DND-41 (cell line): ENCODE measurements around the gene COX14.

Source experiments
- ATAC-seq: fragments of 200-7000 bp; cut with Tn5 transposase; 3 replicates; pipeline ENCODE4 v1.9.1; 2021; ENCODE audit warnings: low read depth; ENCODE audit not compliant: insufficient read depth
- DNase-seq: peaks from one replicate; pipeline ENCODE4 v3.0.0-alpha.2; 2020
- H2AFZ ChIP-seq: 2 replicates; pipeline ENCODE4 v1.6.0; 2012; ENCODE audit warnings: low read depth, low read length
- H3K27ac ChIP-seq: 2 replicates; pipeline ENCODE4 v1.5.1; 2012; ENCODE audit warnings: low read length, inconsistent platforms
- H3K27me3 ChIP-seq: fragments of 200-600 bp; sonication (generic); 2 replicates; pipeline ENCODE4 v1.6.0; 2012; ENCODE audit warnings: low read length, mild to moderate bottlenecking, inconsistent platforms; ENCODE audit not compliant: insufficient read depth, poor library complexity
- H3K36me3 ChIP-seq: 2 replicates; pipeline ENCODE4 v1.5.1; 2012; ENCODE audit warnings: low read length, inconsistent platforms; ENCODE audit not compliant: insufficient read depth
- H3K4me1 ChIP-seq: 2 replicates; pipeline ENCODE4 v1.5.1; 2012; ENCODE audit warnings: mild to moderate bottlenecking, low read length; ENCODE audit not compliant: insufficient read depth
- H3K4me2 ChIP-seq: 2 replicates; pipeline ENCODE4 v1.6.0; 2012; ENCODE audit warnings: mild to moderate bottlenecking, moderate library complexity, low read length, inconsistent platforms; ENCODE audit not compliant: insufficient read depth
- H3K4me3 ChIP-seq, 2 experiments: fragments of 200-600 bp in 1 of 2; shearing (Covaris generic) in 1 of 2; 2 replicates each; pipeline ENCODE4 v1.5.1; 2012 to 2016; ENCODE audit warnings: inconsistent platforms in 2 of 2, low read length in 2 of 2, mild to moderate bottlenecking in 2 of 2, low read depth in 1 of 2, moderate library complexity in 1 of 2
- H3K79me2 ChIP-seq: 2 replicates; pipeline ENCODE4 v1.6.0; 2012; ENCODE audit warnings: low read length, inconsistent platforms; ENCODE audit not compliant: insufficient read depth
- H3K9ac ChIP-seq: 2 replicates; pipeline ENCODE4 v1.6.0; 2012; ENCODE audit warnings: low read depth, mild to moderate bottlenecking, inconsistent platforms, low read length, moderate library complexity
- H3K9me3 ChIP-seq: 2 replicates; pipeline ENCODE4 v1.5.1; 2012; ENCODE audit warnings: low read length, moderate library complexity, mild to moderate bottlenecking, inconsistent platforms; ENCODE audit not compliant: insufficient read depth, severe bottlenecking
- H4K20me1 ChIP-seq: 2 replicates; pipeline ENCODE4 v1.6.0; 2012; ENCODE audit warnings: low read length; ENCODE audit not compliant: insufficient read depth
- EZH2 ChIP-seq: IDR thresholded peaks from 3 replicates; pipeline ENCODE4 v1.6.1; 2012; ENCODE audit warnings: borderline replicate concordance, low read depth, mild to moderate bottlenecking, moderate library complexity, low read length, inconsistent platforms; ENCODE audit not compliant: severe bottlenecking
- TF ChIP-seq, protein P1 (sequence below): IDR thresholded peaks from 2 replicates; pipeline ENCODE4 v1.5.1; 2012; ENCODE audit warnings: borderline replicate concordance, low read length, moderate library complexity, mild to moderate bottlenecking; ENCODE audit not compliant: poor library complexity, severe bottlenecking; ENCODE audit errors: extremely low read depth

The COX14 gene

DNA sequence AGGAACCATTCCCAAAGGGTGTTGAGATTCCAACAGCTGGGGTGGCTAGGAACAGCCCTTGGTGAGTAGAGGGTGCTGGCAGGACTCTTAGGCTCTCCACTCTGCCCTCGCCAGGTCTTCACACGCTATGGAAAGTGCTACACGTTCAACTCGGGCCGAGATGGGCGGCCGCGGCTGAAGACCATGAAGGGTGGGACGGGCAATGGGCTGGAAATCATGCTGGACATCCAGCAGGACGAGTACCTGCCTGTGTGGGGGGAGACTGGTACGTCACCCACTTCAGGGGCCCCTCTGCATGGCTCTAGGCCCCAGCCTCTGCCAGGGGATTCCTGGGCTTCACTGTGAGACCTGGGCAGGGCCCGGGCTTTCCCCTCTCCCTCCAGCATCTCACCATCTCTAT, 34.9 kb upstream of the COX14 start:
- no peaks in the 10 kb centered on the region for H4K20me1 ChIP-seq
- H3K27me3 ChIP-seq: no peaks in the 10 kb centered on the region
- H3K9me3 ChIP-seq: no peaks in the 10 kb centered on the region
- DNase-seq: no peak
- no peak overlapping the region for H2AFZ ChIP-seq
- H3K4me3 ChIP-seq: no peak overlapping the region
- no peak overlapping the region for H3K27ac ChIP-seq
- H3K4me2 ChIP-seq: no peak overlapping the region
- H3K36me3 ChIP-seq: no peaks in the 10 kb centered on the region
- H3K79me2 ChIP-seq: no peaks in the 10 kb centered on the region
- no peak overlapping the region for H3K9ac ChIP-seq
- ATAC-seq: no peak
- H3K4me1 ChIP-seq: peaks cover 7% of the 10 kb centered on the region
- TF ChIP-seq, protein P1, sequence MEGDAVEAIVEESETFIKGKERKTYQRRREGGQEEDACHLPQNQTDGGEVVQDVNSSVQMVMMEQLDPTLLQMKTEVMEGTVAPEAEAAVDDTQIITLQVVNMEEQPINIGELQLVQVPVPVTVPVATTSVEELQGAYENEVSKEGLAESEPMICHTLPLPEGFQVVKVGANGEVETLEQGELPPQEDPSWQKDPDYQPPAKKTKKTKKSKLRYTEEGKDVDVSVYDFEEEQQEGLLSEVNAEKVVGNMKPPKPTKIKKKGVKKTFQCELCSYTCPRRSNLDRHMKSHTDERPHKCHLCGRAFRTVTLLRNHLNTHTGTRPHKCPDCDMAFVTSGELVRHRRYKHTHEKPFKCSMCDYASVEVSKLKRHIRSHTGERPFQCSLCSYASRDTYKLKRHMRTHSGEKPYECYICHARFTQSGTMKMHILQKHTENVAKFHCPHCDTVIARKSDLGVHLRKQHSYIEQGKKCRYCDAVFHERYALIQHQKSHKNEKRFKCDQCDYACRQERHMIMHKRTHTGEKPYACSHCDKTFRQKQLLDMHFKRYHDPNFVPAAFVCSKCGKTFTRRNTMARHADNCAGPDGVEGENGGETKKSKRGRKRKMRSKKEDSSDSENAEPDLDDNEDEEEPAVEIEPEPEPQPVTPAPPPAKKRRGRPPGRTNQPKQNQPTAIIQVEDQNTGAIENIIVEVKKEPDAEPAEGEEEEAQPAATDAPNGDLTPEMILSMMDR: no peak
- TF ChIP-seq EZH2: no peak

DNA sequence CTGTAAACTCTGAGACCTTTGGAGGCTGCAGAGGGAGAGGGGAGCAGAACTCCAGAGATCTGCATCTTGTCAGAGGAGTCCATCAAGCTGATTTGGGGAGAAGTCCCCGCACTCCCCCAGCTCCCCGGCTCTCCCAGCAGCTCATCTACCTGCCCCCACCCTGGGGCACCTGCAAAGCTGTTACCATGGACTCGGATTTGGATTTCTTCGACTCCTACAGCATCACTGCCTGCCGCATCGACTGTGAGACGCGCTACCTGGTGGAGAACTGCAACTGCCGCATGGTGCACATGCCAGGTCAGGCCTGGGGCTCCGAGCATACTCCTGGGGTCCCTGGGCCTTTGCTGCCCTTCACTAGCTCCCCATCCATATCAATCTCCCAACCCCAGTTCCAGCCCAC, 33.8 kb upstream of the COX14 start:
- Histone ChIP-seq H3K4me2 (no peak overlapping the region), H3K9ac (no peak overlapping the region), H3K27me3 (no peaks in the 10 kb centered on the region), H3K36me3 (no peaks in the 10 kb centered on the region), H3K4me1 (peaks cover 9% of the 10 kb centered on the region), H3K79me2 (no peaks in the 10 kb centered on the region), H3K4me3 (no peak overlapping the region), H3K9me3 (no peaks in the 10 kb centered on the region), H3K27ac (no peak overlapping the region), H4K20me1 (no peaks in the 10 kb centered on the region), H2AFZ (no peak overlapping the region)
- no peak for DNase-seq
- TF ChIP-seq, protein P1: no peak
- no peak for TF ChIP-seq EZH2
- no peak for ATAC-seq

DNA sequence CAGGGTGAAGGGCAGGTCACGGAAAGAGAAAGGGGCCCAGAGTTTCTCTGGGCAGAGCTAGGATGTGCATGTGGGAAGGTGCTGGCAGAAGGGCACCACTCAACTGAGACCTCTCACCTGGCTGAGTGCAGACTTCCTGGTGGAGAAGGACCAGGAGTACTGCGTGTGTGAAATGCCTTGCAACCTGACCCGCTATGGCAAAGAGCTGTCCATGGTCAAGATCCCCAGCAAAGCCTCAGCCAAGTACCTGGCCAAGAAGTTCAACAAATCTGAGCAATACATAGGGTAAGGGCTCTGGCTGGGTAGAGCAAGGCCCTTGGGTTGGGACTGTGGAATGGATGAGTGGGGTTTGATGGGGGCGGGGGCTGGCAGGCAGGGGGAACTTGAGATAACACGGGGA, 32.3 kb upstream of the COX14 start:
- no peak overlapping the region for H3K4me3 ChIP-seq
- no peak overlapping the region for H2AFZ ChIP-seq
- H3K79me2 ChIP-seq: peaks cover 11% of the 10 kb centered on the region
- DNase-seq: no peak
- H3K9me3 ChIP-seq: no peaks in the 10 kb centered on the region
- ATAC-seq: no peak
- peaks cover 21% of the 10 kb centered on the region for H3K4me1 ChIP-seq
- no peaks in the 10 kb centered on the region for H3K36me3 ChIP-seq
- no peak overlapping the region for H3K9ac ChIP-seq
- no peaks in the 10 kb centered on the region for H4K20me1 ChIP-seq
- no peak overlapping the region for H3K27ac ChIP-seq
- TF ChIP-seq, protein P1: no peak
- TF ChIP-seq EZH2: no peak
- H3K4me2 ChIP-seq: no peak overlapping the region
- H3K27me3 ChIP-seq: no peaks in the 10 kb centered on the region

DNA sequence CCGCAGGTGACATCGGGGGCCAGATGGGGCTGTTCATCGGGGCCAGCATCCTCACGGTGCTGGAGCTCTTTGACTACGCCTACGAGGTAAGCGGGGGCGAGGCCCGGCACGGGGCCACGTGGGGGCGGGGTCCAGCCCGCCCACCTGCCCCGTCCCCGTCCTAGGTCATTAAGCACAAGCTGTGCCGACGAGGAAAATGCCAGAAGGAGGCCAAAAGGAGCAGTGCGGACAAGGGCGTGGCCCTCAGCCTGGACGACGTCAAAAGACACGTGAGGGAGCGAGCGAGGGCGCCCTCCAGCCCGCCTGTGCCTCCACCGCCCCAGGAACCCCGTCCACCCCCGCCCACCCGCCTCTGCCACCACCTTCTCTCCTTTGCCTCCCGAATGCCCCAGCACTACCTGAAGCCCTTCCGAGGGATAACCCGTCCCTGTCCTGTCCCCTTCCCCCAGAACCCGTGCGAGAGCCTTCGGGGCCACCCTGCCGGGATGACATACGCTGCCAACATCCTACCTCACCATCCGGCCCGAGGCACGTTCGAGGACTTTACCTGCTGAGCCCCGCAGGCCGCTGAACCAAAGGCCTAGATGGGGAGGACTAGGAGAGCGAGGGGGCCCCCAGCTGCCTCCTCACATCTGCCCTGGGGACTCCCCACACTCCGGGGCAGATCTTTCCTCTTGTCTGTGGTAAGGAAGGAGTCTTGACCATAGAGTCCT, 30.8 kb upstream of the COX14 start:
- TF ChIP-seq EZH2: no peak
- TF ChIP-seq, protein P1: no peak
- no peaks in the 10 kb centered on the region for H3K27me3 ChIP-seq
- no peak overlapping the region for H3K27ac ChIP-seq
- peaks cover 7% of the 10 kb centered on the region for H4K20me1 ChIP-seq
- no peak overlapping the region for H3K4me2 ChIP-seq
- H3K9ac ChIP-seq: no peak overlapping the region
- H3K79me2 ChIP-seq: peaks cover 20% of the 10 kb centered on the region
- peaks cover 22% of the 10 kb centered on the region for H3K4me1 ChIP-seq
- no peak overlapping the region for H2AFZ ChIP-seq
- no peak for DNase-seq
- H3K4me3 ChIP-seq: no peak overlapping the region
- H3K36me3 ChIP-seq: peaks cover 4% of the 10 kb centered on the region; the same call in 1 of the 2 replicates
- no peaks in the 10 kb centered on the region for H3K9me3 ChIP-seq
- ATAC-seq: no peak
